ENCODE measurements around the gene NREP. TPM values are rescaled to one million over a fixed set of nuclear protein-coding genes. Genes with fewer than 3 reads are reported as not detected.

NREP gene
- total and polyA plus RNA-seq, 2 donors (not counting 3 experiments of a cell fraction or from before 2014, with no cell fraction given): 96.7 to 112 TPM

DNA sequence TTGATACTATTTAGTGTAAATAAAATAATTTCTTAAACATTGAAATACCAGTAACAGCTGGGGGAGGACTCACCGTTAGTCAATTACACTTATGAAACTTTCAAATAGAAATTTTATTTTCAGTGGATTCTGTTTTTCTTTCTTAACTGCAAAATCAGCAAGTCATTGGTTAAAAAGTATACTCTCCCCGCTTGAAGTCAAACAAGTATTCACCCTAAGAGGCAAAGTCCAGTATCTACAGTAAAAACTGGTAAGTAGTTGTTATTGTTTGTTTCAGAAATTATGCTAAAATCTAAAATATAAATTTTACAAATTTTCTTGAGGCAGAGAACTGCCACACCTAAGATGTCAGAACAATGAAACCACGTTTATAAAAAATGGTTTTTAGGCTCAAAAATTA lies 22.4 kb downstream of the NREP start:
- FAIRE-seq: no peak
- Histone ChIP-seq H3K36me3 (ENCODE audit: control insufficient read depth in 2 of 2, extremely low read depth in 1 of 2, insufficient read depth in 2 of 2, low read length in 2 of 2) (peaks cover 6 to 10% of the 10 kb centered on the region in 2 experiments), H3K4me1 (ENCODE audit: control insufficient read depth, extremely low read depth, insufficient read depth, low read length) (no peaks in the 10 kb centered on the region), H3K4me2 (ENCODE audit: insufficient read depth, low read length) (no peak overlapping the region), H3K27ac (ENCODE audit: insufficient read depth, low read depth, low read length) (no peak overlapping the region), H2AFZ (ENCODE audit: low read depth, low read length) (no peak overlapping the region), H3K4me3 (replicated peaks in 1 of 3; ENCODE audit: insufficient read depth in 1 of 3, low read depth in 1 of 3, low read length in 3 of 3) (no peak overlapping the region), H3K9ac (replicated peaks; ENCODE audit: extremely low read depth, insufficient read depth, low read length) (no peak overlapping the region), H3K79me2 (ENCODE audit: control insufficient read depth, insufficient read depth, low read length) (peaks cover 2% of the 10 kb centered on the region), H3K9me3 (replicated peaks; ENCODE audit: control insufficient read depth, insufficient read depth, low read length) (no peaks in the 10 kb centered on the region), H3K27me3 (ENCODE audit: control insufficient read depth in 2 of 2, insufficient read depth in 2 of 2, low read length in 2 of 2) (no peaks in the 10 kb centered on the region), H3K9me1 (replicated peaks; ENCODE audit: control insufficient read depth, extremely low read depth, insufficient read depth, low read length) (no peaks in the 10 kb centered on the region), H4K20me1 (replicated peaks; ENCODE audit: control insufficient read depth, extremely low read depth, insufficient read depth, low read length) (no peaks in the 10 kb centered on the region)
- CTCF ChIA-PET: no interaction called here
- intact Hi-C loops (cut with micrococcal nuclease) (no loop called here), dilution Hi-C loops (cut with MboI; ENCODE audit: extremely low pct_ligation_motif_present, low sequenced_read_pairs) (no loop called here)
- TF ChIP-seq, protein P1, sequence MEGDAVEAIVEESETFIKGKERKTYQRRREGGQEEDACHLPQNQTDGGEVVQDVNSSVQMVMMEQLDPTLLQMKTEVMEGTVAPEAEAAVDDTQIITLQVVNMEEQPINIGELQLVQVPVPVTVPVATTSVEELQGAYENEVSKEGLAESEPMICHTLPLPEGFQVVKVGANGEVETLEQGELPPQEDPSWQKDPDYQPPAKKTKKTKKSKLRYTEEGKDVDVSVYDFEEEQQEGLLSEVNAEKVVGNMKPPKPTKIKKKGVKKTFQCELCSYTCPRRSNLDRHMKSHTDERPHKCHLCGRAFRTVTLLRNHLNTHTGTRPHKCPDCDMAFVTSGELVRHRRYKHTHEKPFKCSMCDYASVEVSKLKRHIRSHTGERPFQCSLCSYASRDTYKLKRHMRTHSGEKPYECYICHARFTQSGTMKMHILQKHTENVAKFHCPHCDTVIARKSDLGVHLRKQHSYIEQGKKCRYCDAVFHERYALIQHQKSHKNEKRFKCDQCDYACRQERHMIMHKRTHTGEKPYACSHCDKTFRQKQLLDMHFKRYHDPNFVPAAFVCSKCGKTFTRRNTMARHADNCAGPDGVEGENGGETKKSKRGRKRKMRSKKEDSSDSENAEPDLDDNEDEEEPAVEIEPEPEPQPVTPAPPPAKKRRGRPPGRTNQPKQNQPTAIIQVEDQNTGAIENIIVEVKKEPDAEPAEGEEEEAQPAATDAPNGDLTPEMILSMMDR (IDR thresholded peaks at IDR 0.05; ENCODE audit: extremely low read depth in 1 of 2, insufficient read depth in 1 of 2, low read depth in 1 of 2, low read length in 2 of 2): no peak
- TF ChIP-seq JUN (IDR thresholded peaks at IDR 0.05; ENCODE audit: borderline replicate concordance, insufficient read depth, insufficient read length, low read depth): no peak
- TF ChIP-seq EZH2 (IDR thresholded peaks at IDR 0.05; ENCODE audit: borderline replicate concordance, low read depth, low read length, severe bottlenecking): no peak
- TF ChIP-seq POLR2A (IDR thresholded peaks at IDR 0.05; ENCODE audit: low read depth, low read length): no peak
- TF ChIP-seq POLR2AphosphoS5 (IDR thresholded peaks at IDR 0.05; ENCODE audit: insufficient read depth, low read depth, low read length): no peak
- TF ChIP-seq MYC (IDR thresholded peaks at IDR 0.05; ENCODE audit: low read depth, low read length): no peak
- TF ChIP-seq, protein P2, sequence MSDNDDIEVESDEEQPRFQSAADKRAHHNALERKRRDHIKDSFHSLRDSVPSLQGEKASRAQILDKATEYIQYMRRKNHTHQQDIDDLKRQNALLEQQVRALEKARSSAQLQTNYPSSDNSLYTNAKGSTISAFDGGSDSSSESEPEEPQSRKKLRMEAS (IDR thresholded peaks at IDR 0.05; ENCODE audit: insufficient read depth, insufficient read length): no peak
- TF ChIP-seq FOS (IDR thresholded peaks at IDR 0.05; ENCODE audit: borderline replicate concordance, insufficient read depth, low read length): no peak
- TF ChIP-seq GATA2 (IDR thresholded peaks at IDR 0.05; ENCODE audit: insufficient read depth, insufficient read length, low read depth, low read length): no peak
- no TSS peak for BruUV-seq (replicated peaks)
- POLR2A ChIA-PET: no interaction called here
- DNase-seq (ENCODE audit: low read depth, low spot score): no peak

Measured in endothelial cell of umbilical vein (primary cell).